Loucy (cell line): ENCODE data around the gene TMC2.

ENCODE experiments used
- H2AFZ ChIP-seq: fragments of 200-600 bp; sonication (generic); 2 replicates; pipeline ENCODE4 v1.6.0; 2016; ENCODE audit warnings: antibody characterized with exemption, mild to moderate bottlenecking, low read length, moderate library complexity
- H3F3A ChIP-seq: fragments of 200-600 bp; 2 replicates; pipeline ENCODE4 v1.6.0; 2016; ENCODE audit warnings: antibody characterized with exemption, low read depth, mild to moderate bottlenecking
- H3K27me3 ChIP-seq: fragments of 200-600 bp; sonication (generic); 2 replicates; pipeline ENCODE4 v1.6.1; 2014; ENCODE audit warnings: low read length, mild to moderate bottlenecking; ENCODE audit not compliant: insufficient read depth, poor library complexity, severe bottlenecking
- H3K36me3 ChIP-seq: fragments of 200-600 bp; sonication (generic); 2 replicates; pipeline ENCODE4 v1.6.1; 2016; ENCODE audit warnings: low read length; ENCODE audit not compliant: insufficient read depth
- H3K4me1 ChIP-seq: fragments of 200-600 bp; sonication (generic); 2 replicates; pipeline ENCODE4 v1.5.1; 2014; ENCODE audit warnings: low read length, mild to moderate bottlenecking; ENCODE audit not compliant: insufficient read depth, poor library complexity, severe bottlenecking
- H3K4me2 ChIP-seq: fragments of 200-600 bp; sonication (generic); 2 replicates; pipeline ENCODE4 v1.6.0; 2014; ENCODE audit warnings: antibody characterized with exemption, low read length, low read depth, mild to moderate bottlenecking; ENCODE audit not compliant: poor library complexity, severe bottlenecking
- H3K4me3 ChIP-seq: fragments of 200-600 bp; sonication (generic); 2 replicates; pipeline ENCODE4 v1.5.1; 2014; ENCODE audit warnings: low read length, mild to moderate bottlenecking, mixed read lengths; ENCODE audit not compliant: poor library complexity, severe bottlenecking
- H3K79me2 ChIP-seq: fragments of 200-600 bp; sonication (generic); 2 replicates; pipeline ENCODE4 v1.6.1; 2014; ENCODE audit warnings: low read length; ENCODE audit not compliant: insufficient read depth
- H3K9ac ChIP-seq: fragments of 200-600 bp; sonication (generic); 2 replicates; pipeline ENCODE4 v1.6.0; 2014; ENCODE audit warnings: mild to moderate bottlenecking, low read depth, low read length, moderate library complexity; ENCODE audit not compliant: poor library complexity, severe bottlenecking
- H3K9me2 ChIP-seq: fragments of 200-600 bp; sonication (generic); replicated peaks from 2 replicates; pipeline ENCODE4 v1.6.1; 2016; ENCODE audit warnings: low read depth, low read length, mixed read lengths
- H3K9me3 ChIP-seq: fragments of 200-600 bp; sonication (generic); 2 replicates; pipeline ENCODE4 v1.6.1; 2014; ENCODE audit warnings: mild to moderate bottlenecking, antibody characterized with exemption, low read length, low read depth; ENCODE audit not compliant: insufficient read depth
- H4K20me1 ChIP-seq: fragments of 200-600 bp; sonication (generic); 2 replicates; pipeline ENCODE4 v1.6.0; 2014; ENCODE audit warnings: antibody characterized with exemption, low read length, mild to moderate bottlenecking; ENCODE audit not compliant: insufficient read depth, poor library complexity, severe bottlenecking
- CTCF ChIP-seq: fragments of 200-600 bp; sonication (generic); conservative IDR thresholded peaks from 2 replicates; pipeline ENCODE4 v1.5.1; 2014; ENCODE audit warnings: mild to moderate bottlenecking, antibody characterized with exemption, low read length
- EZH2phosphoT487 ChIP-seq: fragments of 200-600 bp; IDR thresholded peaks from 2 replicates; pipeline ENCODE4 v1.6.1; 2018; ENCODE audit warnings: antibody characterized with exemption, mild to moderate bottlenecking, moderate library complexity, borderline replicate concordance

TMC2 gene

DNA sequence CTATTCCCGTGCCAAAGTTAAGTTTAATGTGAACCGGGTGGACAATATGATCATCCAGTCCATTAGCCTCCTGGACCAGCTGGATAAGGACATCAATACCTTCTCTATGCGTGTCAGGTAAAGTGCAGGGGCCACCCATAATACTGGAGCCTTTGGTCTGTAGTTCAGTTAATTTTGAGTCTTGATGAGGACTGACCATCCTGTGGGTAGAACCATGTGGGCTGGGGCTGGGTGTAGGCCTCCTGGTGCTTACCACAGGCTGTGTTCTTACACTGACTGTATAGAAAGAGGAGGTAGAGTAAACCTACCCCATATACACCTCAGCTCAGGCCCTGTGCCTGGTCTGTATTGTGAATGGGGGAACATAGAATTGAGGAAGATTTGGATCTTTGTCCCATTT, 118.5 kb downstream of the TMC2 start:
- H3K4me1 ChIP-seq: peaks cover 38% of the 10 kb centered on the region
- peaks cover 17% of the 10 kb centered on the region for H3F3A ChIP-seq
- H3K9me3 ChIP-seq: no peaks in the 10 kb centered on the region
- TF ChIP-seq CTCF (no peak), EZH2phosphoT487 (no peak)
- no peaks in the 10 kb centered on the region for H3K27me3 ChIP-seq
- peak overlapping the region; percentile 99 for H3K4me3 ChIP-seq
- peak overlapping the region; percentile 99 for H3K4me2 ChIP-seq
- peaks cover 61% of the 10 kb centered on the region for H3K36me3 ChIP-seq
- peaks cover 58% of the 10 kb centered on the region for H4K20me1 ChIP-seq
- H3K79me2 ChIP-seq: peaks cover 61% of the 10 kb centered on the region
- no peak overlapping the region for H2AFZ ChIP-seq
- H3K9me2 ChIP-seq: no peaks in the 10 kb centered on the region
- peak overlapping the region; percentile 94 for H3K9ac ChIP-seq

DNA sequence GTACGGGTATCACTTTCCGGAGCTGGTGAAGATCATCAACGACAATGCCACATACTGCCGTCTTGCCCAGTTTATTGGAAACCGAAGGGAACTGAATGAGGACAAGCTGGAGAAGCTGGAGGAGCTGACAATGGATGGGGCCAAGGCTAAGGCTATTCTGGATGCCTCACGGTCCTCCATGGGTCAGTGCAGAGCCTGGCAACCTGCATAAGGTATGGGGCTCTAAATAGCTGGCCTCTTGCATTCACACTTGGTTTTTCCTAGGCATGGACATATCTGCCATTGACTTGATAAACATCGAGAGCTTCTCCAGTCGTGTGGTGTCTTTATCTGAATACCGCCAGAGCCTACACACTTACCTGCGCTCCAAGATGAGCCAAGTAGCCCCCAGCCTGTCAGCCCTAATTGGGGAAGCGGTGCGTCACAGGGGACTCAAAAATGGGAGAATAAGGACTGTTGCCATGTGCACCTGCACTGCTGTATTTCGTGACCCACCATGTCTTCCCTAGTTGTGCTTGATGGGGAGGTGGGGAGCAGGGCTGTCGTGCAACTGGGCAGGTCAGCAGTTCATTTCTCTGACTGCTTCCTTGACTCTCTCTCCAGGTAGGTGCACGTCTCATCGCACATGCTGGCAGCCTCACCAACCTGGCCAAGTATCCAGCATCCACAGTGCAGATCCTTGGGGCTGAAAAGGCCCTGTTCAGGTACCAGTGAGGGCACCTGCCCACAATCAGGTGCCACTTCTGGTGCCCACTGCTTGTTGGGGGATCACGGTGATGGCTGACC, 119.2 kb downstream of the TMC2 start:
- Histone ChIP-seq H3K79me2 (peaks cover 61% of the 10 kb centered on the region), H3K4me3 (peak overlapping the region; percentile 99), H3K9ac (peak overlapping the region; percentile 94), H3F3A (peaks cover 17% of the 10 kb centered on the region), H3K4me1 (peaks cover 38% of the 10 kb centered on the region), H3K9me3 (no peaks in the 10 kb centered on the region), H4K20me1 (peaks cover 58% of the 10 kb centered on the region), H3K4me2 (peak overlapping the region; percentile 99), H3K9me2 (no peaks in the 10 kb centered on the region), H3K36me3 (peaks cover 68% of the 10 kb centered on the region), H2AFZ (no peak overlapping the region), H3K27me3 (no peaks in the 10 kb centered on the region)
- TF ChIP-seq EZH2phosphoT487 (no peak), CTCF (no peak)

GRCh38 chr20:2656471-2657117, 120.2 kb downstream of the TMC2 start:
- Histone ChIP-seq H3K4me2 (peak overlapping the region; percentile 99), H3F3A (peaks cover 17% of the 10 kb centered on the region), H3K9me3 (no peaks in the 10 kb centered on the region), H3K4me1 (peaks cover 28% of the 10 kb centered on the region), H3K9me2 (no peaks in the 10 kb centered on the region), H3K27me3 (no peaks in the 10 kb centered on the region), H3K9ac (no peak overlapping the region), H2AFZ (no peak overlapping the region), H4K20me1 (peaks cover 58% of the 10 kb centered on the region), H3K36me3 (peaks cover 72% of the 10 kb centered on the region), H3K4me3 (no peak overlapping the region), H3K79me2 (peaks cover 55% of the 10 kb centered on the region)
- no peak for TF ChIP-seq EZH2phosphoT487
- no peak for TF ChIP-seq CTCF
